ENCODE measurements around the gene NPW. TPM values are rescaled to one million over a fixed set of nuclear protein-coding genes. Genes with fewer than 3 reads are reported as not detected.

Gene NPW
- total RNA-seq, 1 donor = not detected

GRCh38 chr16:1991948-1992703 lies 27.5 kb upstream of the NPW start:
- Histone ChIP-seq H3K27me3 (ENCODE audit: insufficient read depth, low read length) (peaks cover 23% of the 10 kb centered on the region), H3K4me3 (ENCODE audit: low read length) (peak overlapping the region; percentile 15), H3K4me1 (ENCODE audit: insufficient read depth, low read length) (peaks cover 21% of the 10 kb centered on the region), H3K9me3 (ENCODE audit: low read depth, low read length) (no peaks in the 10 kb centered on the region)

DNA sequence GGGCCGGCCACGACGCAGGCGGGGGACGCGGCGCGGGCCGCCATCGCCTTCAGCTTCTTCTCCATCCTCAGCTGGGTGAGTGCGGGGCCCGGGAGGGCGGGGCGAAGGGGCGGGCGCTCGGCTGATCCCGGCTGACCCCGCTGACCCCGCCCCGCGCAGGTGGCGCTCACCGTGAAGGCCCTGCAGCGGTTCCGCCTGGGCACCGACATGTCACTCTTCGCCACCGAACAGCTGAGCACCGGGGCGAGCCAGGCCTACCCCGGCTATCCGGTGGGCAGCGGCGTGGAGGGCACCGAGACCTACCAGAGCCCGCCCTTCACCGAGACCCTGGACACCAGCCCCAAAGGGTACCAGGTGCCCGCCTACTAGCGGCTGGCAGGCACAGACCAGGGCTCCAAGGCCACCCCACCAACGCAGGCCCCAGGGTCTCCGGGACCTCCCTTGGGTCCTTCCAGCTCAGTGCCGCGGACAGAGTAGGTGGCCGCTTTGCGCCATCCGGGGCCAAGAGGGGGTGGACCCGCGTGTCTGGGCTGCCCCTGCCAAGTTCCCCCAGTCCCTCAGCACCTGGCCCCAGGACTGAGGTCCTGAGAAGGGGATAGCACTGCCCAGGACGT lies 26.8 kb upstream of the NPW start:
- Histone ChIP-seq H3K4me1 (ENCODE audit: insufficient read depth, low read length) (peaks cover 21% of the 10 kb centered on the region), H3K4me3 (ENCODE audit: low read length) (no peak overlapping the region), H3K9me3 (ENCODE audit: low read depth, low read length) (no peaks in the 10 kb centered on the region), H3K27me3 (ENCODE audit: insufficient read depth, low read length) (peaks cover 23% of the 10 kb centered on the region)

DNA sequence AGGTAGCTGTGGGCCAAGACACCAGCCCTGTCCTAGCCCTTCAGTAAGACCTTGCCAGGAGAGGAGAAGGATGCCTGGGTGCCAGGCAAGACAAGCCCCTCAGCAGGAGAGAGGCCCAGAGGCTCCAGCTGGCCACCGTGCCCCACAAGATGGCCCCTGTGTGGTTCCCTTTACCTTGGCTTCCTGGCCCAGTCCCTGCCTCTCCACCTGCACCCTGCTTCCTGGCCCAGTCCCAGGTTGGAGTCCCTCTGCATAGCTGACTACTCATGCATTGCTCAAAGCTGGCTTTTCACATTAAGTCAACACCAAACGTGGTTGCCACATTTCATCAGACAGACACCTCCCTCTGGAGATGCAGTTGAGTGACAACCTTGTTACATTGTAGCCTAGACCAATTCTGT lies 25.9 kb upstream of the NPW start:
- peaks cover 21% of the 10 kb centered on the region for H3K4me1 ChIP-seq (ENCODE audit: insufficient read depth, low read length)
- no peak overlapping the region for H3K4me3 ChIP-seq (ENCODE audit: low read length)
- peaks cover 20% of the 10 kb centered on the region for H3K27me3 ChIP-seq (ENCODE audit: insufficient read depth, low read length)
- H3K9me3 ChIP-seq (ENCODE audit: low read depth, low read length) = no peaks in the 10 kb centered on the region

GRCh38 chr16:1997494-1998359 lies 21.9 kb upstream of the NPW start:
- H3K4me3 ChIP-seq (ENCODE audit: low read length) = no peak overlapping the region
- H3K27me3 ChIP-seq (ENCODE audit: insufficient read depth, low read length) = no peaks in the 10 kb centered on the region
- no peaks in the 10 kb centered on the region for H3K9me3 ChIP-seq (ENCODE audit: low read depth, low read length)
- H3K4me1 ChIP-seq (ENCODE audit: insufficient read depth, low read length) = no peaks in the 10 kb centered on the region

DNA sequence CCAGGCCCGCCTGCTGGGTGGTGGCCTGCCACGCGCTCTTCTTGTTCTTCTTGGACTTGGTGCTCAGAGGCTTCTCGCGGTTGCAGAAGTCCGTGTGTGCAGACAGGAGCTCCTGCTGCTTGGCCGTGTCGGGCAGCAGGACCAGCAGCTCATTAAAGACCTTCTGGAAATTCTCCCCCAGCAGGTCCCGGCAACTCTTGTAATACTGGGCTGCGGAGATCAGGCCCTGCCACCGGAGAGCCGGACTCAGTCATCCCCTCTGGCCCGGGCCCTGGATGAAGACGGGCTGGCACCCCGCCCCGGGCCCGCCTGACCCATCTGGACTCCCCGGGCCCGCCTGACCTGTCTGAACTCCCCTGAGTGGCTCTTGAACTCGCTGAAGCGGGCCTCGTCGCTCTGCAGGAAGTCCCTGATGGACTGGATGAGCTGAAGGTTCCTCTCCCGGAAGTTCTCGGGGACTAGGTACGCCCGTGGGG lies 21.2 kb upstream of the NPW start:
- Histone ChIP-seq H3K9me3 (ENCODE audit: low read depth, low read length) (no peaks in the 10 kb centered on the region), H3K4me3 (ENCODE audit: low read length) (no peak overlapping the region), H3K4me1 (ENCODE audit: insufficient read depth, low read length) (no peaks in the 10 kb centered on the region), H3K27me3 (ENCODE audit: insufficient read depth, low read length) (no peaks in the 10 kb centered on the region)

DNA sequence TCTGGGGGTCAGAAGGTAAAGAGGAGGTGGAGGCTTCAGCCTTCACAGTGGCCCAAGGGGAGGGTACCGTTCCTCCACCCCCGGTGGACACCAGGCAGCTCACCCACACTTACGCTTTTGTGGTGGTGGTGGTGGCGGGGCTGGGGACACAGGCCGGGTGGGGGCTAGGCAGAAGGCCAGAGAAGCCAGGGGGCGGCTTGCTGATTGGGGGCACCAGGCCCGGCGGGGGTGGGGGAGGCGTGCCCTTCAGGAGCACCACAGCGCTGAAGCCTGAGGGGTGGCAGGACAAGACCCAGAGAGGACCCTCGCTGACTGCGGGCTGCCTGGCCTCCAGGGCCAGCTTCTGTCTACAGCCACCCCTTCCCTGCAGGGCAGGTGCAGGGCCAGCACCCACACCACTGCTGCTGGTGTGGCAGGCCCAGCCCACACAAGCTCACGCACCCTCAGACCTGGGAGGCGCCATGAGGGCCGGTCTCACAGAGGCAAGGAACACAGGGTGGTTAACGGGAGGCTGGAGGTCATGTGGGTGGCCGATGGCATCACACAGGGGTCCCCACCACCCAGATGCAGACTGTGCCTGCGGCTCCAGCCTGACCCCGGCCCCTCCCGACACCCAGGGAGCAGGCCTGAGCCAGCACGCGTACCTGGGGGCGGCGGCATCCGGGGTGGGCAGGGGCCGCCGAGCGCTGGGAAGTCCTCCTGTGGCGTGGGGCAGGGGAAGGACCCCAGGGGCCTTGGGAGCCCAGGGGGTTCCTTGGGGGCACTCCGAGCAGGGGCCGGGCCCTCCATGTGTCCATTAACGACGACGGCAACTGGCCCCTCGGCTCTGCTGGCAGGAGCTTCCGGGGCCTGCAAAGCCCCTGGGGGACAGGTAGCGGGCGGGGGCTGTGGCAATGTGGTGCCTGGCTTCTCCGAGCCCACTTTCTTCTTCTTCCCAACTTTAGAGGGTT lies 20.5 kb upstream of the NPW start:
- no peak overlapping the region for H3K4me3 ChIP-seq (ENCODE audit: low read length)
- peaks cover 4% of the 10 kb centered on the region for H3K4me1 ChIP-seq (ENCODE audit: insufficient read depth, low read length)
- H3K9me3 ChIP-seq (ENCODE audit: low read depth, low read length) = no peaks in the 10 kb centered on the region
- H3K27me3 ChIP-seq (ENCODE audit: insufficient read depth, low read length) = no peaks in the 10 kb centered on the region

- H3K27me3 ChIP-seq (ENCODE audit: insufficient read depth, low read length) = no peaks in the 10 kb centered on the region
- no peak overlapping the region for H3K4me3 ChIP-seq (ENCODE audit: low read length)
- H3K4me1 ChIP-seq (ENCODE audit: insufficient read depth, low read length) = peaks cover 9% of the 10 kb centered on the region
- no peaks in the 10 kb centered on the region for H3K9me3 ChIP-seq (ENCODE audit: low read depth, low read length)
These were observed 19.6 kb upstream of the NPW start for GRCh38 chr16:1999866-2000514.

DNA sequence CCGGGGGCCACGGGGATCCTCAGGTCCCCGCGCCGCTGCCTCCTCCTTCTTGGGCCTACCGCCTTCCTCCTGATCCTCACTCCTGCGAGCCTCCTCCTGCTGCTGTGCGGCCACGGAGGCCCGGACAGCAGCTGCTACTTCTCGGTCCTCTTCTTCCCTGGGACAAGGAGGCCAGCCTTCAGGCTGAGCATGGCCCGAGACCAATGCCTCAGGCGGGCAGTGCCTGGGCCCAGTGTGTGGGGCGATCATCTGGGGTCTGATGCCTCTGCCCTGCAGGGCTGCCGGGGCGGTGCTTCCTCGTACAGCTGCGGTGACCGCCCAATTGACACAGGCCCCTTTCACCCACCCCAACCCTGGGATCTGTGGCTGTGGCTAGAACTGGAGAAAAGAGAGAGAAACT lies 18.6 kb upstream of the NPW start:
- Histone ChIP-seq H3K4me3 (ENCODE audit: low read length) (no peak overlapping the region), H3K9me3 (ENCODE audit: low read depth, low read length) (no peaks in the 10 kb centered on the region), H3K4me1 (ENCODE audit: insufficient read depth, low read length) (peaks cover 19% of the 10 kb centered on the region), H3K27me3 (ENCODE audit: insufficient read depth, low read length) (no peaks in the 10 kb centered on the region)

- Histone ChIP-seq H3K4me3 (ENCODE audit: low read length) (no peak overlapping the region), H3K27me3 (ENCODE audit: insufficient read depth, low read length) (no peaks in the 10 kb centered on the region), H3K9me3 (ENCODE audit: low read depth, low read length) (no peaks in the 10 kb centered on the region), H3K4me1 (ENCODE audit: insufficient read depth, low read length) (peaks cover 23% of the 10 kb centered on the region)
These were observed 17.9 kb upstream of the NPW start for GRCh38 chr16:2001456-2002355.

GRCh38 chr16:2002406-2003230 lies 17.0 kb upstream of the NPW start:
- Histone ChIP-seq H3K9me3 (ENCODE audit: low read depth, low read length) (no peaks in the 10 kb centered on the region), H3K4me1 (ENCODE audit: insufficient read depth, low read length) (peaks cover 33% of the 10 kb centered on the region), H3K4me3 (ENCODE audit: low read length) (no peak overlapping the region), H3K27me3 (ENCODE audit: insufficient read depth, low read length) (no peaks in the 10 kb centered on the region)

DNA sequence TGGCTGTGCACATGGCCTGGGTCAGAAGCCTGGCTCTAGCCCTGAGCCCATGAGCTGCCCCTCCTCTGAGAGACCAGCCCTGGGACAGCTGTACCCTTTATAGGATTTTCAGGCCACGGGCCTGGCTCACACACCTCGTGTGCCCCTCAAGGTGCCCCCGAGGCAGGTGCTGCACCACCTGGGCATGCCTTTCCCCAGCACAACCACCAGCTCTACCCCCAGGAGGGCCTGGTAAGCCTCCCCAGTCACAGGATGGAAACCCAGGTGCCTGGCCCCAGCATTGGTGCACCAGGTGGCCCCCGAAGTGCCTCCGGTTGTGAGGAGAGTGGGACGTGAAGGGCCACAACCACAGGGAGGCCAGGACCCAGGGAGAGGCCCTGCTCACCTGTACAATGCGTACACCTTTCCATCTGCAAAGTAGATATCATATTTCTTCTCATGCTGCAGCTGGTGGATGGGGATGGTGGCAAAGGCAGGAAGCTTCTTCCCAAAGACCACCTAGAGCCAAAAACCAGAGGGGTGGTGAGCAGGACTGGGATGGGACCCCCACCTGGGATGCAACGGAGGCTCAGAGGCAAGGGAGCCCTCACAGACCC lies 16.3 kb upstream of the NPW start:
- no peaks in the 10 kb centered on the region for H3K27me3 ChIP-seq (ENCODE audit: insufficient read depth, low read length)
- peaks cover 40% of the 10 kb centered on the region for H3K4me1 ChIP-seq (ENCODE audit: insufficient read depth, low read length)
- H3K4me3 ChIP-seq (ENCODE audit: low read length) = no peak overlapping the region
- no peaks in the 10 kb centered on the region for H3K9me3 ChIP-seq (ENCODE audit: low read depth, low read length)

DNA sequence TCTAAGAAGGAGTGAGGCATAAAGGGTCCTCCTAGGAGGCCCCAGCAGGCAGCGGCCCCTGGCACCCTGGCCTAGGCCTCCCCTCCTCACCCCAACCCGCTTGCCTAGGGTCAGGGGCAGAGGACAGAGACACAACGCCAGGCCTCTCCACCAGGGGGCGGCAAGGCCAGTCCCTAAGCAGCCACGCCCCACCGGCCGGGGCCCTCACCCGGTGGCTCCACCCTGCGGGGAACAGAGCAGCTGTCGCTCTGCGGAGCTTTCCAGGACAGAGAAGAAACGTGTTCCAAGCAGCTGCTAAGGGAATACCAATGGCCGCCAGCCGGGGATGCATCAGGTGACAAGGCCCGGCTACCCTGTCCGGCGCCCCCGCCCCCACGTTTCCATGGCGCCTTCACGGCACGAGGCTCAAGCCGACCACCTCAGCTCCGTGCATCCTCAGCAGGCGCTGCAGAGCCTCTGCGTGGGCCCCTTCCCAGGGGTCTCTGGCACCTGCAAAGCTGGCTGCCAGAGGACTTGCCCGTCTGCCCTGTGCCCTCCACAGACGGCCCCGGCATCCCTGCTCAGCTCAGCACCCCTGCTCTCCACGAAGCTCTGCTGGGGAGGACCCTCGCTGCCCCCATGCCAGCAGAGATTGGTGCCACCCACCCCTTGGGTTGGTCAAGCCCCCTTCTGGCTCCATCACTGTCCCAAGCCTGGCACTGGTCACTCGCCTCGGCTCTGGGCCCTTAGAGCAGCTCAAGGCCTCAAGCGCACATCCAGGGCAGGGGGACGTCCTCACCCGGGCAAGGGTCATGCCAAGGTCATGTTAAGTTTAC lies 15.6 kb upstream of the NPW start:
- no peak overlapping the region for H3K4me3 ChIP-seq (ENCODE audit: low read length)
- no peaks in the 10 kb centered on the region for H3K9me3 ChIP-seq (ENCODE audit: low read depth, low read length)
- H3K27me3 ChIP-seq (ENCODE audit: insufficient read depth, low read length) = no peaks in the 10 kb centered on the region
- peaks cover 47% of the 10 kb centered on the region for H3K4me1 ChIP-seq (ENCODE audit: insufficient read depth, low read length)
